Stromal cell of bone marrow (primary cell): ENCODE results near the gene PRKAG2.
"Not testable (repeated sequence)": the region's sequence is repeated elsewhere in the genome, so short reads cannot be mapped to it uniquely, and the experiment has no call there.

ENCODE experiments used
- DNase-seq: peaks from one replicate; pipeline ENCODE4 v3.0.0-alpha.2; 2012; ENCODE audit warnings: low read depth

Gene PRKAG2

DNA sequence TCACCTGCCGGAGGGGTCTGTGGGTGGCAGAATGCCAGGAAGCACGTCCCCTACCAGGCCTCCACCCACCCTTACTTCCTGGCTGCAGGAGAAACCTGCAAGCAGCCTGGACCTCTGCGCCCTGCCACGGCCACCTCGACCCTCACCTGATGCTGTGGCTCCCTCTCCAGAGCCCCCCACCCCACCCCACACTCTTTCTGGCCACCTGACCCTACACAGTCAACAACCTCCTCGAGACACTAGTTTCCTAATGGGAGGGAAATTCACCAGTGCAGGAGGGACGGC, 91.3 kb downstream of the PRKAG2 start:
- DNase-seq, result no peak

DNA sequence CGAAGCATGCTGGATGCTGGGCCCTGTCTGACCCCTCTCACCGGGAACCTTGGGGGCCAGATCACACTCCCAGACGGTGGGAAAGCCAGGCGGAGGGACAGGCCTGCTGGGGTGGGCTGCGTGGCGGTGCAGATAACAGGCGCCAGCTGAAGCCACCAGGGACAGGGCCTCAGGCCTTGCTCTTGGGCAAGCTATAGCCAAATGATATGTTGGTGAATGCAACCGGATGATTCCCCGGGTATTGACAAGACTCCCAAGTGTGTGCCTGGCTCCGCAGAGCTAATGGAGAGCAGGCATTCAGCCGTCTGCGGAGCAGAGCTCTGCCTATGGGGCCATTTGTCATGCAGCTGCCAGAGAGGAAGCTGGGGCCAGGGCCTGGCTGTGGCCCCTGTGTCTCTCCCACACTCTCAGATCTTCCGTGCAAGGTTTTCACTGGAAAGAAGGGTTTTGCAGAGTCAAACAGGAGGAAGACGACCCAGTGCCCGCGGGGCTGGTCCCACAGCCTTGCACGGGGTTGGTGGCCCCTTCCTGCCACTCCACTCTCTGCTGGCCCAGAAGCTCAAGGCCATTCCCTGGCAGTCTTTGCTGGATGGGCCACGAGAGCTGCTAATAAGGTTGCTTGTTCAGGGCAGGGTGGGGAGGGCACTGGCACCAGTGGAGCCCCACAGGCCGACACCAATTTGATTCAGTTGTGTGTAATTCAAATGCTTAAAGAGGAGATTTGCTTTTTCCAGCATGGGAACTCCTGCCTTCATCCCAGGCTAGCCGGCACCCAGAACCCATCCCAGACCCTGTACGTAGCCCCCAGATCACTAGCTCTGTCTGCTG, 91.8 kb downstream of the PRKAG2 start:
- no peak for DNase-seq

DNA sequence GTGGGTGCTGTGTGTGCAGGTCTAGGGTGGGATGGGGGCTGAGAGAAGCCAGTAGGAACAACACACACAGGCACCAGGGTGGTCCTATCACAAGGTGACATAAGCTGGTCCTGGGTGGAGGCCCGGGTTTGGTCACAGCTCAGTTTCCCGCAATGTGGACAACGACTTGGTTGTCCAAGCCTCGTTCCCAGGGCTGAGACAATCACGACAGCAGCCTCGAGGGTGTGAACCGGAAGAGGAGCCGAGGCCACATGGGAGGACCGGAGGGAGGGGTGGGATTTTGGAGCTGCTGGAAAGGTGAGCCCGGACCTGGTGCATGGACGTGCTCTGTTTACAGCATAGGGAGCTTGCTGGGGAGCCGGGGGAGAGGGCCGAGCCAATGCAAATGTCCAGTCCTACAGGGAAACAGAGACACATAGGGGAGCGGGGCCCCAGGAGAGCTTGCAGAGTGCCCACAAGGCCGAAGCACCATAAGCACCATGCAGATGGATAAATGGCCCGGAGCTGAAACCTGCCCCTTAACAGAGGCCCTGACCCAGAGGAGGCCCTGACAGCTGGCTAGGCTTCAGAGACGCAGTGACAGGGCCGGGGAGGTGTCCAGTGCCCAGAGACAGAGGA, 92.8 kb downstream of the PRKAG2 start:
- no peak for DNase-seq

DNA sequence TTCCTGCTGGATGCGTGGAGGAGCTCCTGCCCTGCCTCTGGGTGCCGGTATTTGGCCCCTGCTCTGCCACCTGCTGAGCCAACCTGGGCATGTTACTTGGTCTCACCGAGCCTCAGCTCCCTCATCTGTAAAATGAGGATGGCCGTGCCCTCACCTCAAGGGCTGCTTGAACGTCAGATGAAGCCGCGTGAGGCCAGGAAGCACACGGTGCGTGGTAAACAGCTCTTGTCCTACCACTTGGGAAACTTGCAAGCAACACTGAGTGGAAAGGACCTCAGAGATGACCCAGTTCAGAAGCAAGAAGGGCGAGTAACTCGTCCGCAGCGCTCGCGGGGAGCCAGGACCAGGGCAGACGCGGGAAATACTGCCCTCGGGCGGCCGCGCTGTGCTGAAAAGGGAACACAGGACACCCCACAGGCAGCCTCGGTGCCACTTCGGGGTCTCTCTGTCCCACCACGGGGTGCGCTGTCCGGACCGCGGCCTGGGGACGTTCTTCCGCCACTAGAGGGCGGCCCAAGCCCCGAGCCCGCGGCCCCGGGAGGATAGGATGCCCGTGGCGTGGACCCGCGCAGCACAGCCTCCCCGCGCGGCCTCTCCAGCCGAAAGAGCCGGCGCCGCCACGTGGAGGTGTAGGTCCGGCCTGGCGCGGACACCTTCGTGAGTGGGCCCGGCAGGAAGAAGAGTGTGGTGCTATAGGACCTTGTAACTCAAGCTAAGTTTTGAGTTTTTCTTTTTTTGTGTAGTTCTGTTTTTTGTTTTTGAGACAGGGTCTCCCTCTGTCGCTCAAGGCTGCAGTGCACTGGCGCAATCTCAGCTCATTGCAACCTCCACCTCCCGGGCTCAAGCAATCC, 94.1 kb downstream of the PRKAG2 start:
- DNase-seq, result no peak

DNA sequence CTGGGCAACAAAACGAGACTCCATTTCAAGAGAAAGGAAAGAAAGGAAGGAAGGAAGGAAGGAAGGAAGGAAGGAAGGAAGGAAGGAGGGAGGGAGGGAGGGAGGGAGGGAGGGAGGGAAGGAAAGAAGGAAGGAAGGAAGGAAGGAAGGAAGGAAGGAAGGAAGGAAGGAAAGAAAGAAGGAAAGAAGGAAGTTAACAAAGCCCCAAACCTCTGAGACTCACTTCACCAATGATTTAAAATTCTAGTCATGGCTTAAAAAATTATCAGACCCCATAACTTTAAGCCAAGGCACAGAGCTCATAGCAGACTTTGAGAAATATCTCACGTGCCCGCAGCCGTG, 94.7 kb downstream of the PRKAG2 start:
- DNase-seq, result not testable (repeated sequence)

DNA sequence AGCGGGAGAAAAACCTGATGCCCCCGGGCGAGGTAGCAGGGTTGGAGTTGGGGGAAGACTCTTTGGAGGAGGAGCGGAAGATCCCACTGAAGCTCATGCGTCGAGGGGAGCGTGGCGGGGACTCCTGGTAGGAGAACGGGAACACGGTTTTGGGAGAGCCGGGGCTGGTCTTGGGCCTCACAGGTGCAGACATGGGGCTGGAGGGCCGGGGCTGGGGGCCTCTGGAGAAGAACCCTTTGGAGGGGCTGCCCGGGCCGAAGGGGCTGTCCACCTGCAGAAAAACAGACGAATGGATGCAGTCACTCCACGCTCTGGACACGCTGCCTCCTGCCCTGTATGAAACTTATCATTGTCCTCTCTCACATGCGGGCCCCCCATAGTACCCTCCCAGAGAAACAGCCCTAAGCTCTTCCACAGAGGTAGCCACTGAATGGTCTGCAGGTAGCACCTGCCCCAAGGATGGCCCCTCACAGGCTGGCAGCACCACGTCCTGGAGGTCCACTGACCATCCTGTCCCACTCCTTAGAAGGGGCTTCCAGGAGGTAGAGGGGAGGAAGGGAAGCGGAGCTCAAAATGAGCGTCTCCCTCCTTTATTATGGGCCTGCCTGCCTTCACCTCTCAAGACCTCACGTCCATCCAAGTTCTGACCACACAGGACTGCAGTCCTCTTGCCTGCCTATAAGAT, 95.6 kb downstream of the PRKAG2 start:
- no peak for DNase-seq

DNA sequence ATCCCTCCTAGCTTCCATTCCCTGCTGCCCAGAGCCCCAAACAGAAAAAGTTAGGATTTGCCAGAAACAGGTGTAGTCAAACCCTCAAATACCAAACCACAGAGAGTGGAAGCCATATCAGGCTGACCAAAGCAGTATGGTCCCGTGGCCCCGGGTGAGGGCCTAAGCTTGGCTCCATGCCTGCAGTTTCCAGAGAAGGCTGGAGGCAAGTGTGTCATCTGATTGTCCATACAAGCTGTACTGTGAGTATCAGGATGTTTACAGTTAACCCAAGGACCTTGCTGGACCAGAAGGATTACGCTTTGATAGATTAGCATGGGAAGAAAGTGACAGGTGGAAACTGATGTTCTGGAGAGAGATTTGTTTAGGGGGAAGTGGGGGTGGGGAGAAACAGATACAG, 96.3 kb downstream of the PRKAG2 start:
- DNase-seq, result no peak

DNA sequence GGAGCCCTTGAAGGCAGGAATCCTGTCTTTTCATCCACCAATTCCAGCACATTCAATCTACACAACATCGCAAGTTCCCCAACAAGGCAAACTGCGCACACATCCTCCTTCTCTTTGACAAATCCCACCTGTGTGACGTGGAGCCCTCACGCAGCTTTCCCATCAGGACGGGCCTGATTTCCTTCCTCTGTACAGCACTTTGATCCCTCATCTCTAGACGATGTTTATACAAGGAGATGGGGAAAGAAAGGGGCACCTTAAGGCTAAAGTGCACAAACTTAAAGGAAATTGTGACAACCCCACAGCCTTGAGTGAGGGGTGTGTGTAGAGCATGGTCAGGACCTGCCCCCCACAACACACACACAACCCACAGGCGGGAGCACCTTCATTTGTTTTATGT, 97.2 kb downstream of the PRKAG2 start:
- no peak for DNase-seq

DNA sequence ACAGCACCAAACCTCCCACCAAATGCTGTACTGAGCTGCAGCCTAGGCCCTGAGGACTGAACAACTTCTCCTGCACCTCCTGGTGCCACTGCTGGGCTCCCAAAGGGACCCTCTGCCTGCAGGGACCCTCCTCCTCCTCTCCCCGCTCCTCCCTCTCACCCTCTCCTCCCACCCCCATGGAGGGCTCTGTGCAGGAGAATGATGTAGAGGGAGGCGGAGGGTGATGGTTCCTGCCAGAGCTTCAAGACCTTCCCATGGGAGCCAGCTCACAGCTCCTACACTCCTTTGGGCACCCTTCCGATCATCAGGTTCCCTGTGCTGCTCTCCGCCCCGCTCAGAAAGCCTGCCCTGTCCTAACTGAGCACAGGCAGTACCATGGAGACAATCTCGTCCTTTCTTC, 97.7 kb downstream of the PRKAG2 start:
- DNase-seq, result no peak

DNA sequence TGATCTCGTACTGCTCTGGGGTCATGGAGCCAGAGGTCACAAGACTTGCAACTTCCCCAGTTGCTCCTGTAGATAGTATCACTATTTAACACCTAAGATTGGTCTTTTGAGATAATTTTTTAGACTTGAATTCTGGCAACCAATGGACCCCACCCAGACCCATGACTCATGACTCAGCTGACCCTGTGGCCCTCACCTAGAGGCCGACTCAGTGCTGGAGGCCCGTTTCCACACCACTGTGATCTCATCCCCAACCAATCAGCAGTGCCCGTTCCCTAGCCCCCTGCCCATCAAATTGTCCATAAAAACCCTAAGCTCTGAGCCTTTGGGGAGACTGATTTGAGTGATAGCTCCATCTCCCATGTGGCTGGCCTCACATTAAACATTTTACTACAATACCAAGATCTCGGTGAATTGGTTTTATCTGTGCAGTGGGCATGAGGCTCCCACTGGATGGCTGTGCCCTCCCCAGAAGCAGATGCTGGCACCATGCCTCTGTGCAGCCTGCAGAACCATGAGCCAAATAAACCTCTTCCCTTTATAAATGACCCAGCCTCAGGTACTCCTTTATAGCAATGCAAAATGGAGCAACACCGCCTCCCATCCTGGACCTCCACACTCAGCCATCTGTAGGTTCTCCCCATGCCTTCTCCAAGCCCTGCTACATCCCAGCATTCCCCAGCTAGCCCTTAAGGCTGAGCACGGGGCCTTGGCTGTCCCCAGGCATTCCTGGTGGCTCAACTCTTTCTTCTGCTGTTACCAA, 98.8 kb downstream of the PRKAG2 start:
- no peak for DNase-seq

DNA sequence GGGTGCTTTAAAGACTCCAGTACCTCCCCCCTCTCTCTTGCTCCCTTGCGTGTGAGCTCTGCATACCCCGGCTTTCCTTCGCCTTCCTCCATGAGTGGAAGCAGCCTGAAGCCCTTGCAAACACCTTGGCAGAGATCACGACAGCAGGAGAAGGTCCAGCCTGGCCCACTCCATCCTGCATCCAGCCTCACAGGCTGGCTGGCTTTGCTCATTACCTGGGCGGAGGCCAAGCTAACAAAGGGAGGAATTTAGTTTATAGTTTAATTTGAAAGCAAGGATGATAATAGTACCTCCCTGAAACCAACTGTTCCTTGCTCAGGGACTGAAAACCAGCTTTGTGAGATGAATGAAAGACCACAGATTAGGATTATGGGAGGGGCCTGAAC, 99.4 kb downstream of the PRKAG2 start:
- no peak for DNase-seq

DNA sequence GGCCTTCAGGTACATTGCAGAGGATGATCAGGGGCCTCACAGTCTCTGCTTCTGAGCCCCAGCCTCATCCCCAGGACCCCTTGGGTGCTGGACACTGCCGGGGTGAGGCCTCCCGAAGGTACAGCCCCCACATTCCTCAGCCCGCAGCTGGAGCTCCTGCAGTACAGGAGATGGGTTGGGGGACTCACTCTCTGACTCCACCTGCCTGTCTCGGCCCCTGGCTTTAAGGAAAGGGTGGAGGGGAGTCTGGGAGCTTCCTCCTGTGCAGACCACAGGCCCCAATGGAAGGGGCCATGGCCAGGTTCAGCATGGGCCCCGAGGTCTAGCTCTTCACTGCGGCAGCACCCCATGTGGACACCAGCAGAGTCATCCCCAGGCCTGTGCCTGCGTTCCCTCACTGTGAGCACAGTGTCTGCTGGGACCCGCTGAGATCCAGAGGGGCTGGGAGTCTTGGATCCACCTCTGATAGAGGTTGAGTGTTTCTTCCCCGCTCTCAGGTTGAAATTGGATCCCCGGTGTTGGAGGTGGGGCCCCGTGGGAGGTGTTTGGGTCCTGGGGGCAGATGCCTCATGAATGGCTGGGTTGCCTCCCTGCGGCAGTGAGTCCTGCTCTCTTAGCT, 99.9 kb downstream of the PRKAG2 start:
- DNase-seq, result no peak

DNA sequence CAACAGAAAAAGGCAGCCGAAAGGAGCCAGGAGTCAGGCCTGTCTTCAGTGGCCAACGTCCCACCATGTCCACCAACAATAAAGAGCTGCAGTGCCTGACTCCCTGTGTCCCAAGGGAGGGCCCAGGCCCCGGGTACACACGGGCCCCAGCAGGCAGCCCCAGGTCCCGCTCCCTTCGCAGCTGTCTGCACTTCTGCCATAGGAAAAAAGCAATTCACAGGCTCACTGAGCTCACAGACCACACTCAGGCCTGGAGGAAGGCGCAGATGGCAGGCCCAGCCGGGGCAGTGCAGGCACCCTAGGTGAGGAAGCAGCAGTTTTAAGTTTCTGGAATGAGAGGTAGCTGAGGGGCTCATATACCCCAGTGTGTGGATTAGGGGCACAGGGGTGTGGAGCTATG, 100.5 kb downstream of the PRKAG2 start:
- DNase-seq, result no peak

DNA sequence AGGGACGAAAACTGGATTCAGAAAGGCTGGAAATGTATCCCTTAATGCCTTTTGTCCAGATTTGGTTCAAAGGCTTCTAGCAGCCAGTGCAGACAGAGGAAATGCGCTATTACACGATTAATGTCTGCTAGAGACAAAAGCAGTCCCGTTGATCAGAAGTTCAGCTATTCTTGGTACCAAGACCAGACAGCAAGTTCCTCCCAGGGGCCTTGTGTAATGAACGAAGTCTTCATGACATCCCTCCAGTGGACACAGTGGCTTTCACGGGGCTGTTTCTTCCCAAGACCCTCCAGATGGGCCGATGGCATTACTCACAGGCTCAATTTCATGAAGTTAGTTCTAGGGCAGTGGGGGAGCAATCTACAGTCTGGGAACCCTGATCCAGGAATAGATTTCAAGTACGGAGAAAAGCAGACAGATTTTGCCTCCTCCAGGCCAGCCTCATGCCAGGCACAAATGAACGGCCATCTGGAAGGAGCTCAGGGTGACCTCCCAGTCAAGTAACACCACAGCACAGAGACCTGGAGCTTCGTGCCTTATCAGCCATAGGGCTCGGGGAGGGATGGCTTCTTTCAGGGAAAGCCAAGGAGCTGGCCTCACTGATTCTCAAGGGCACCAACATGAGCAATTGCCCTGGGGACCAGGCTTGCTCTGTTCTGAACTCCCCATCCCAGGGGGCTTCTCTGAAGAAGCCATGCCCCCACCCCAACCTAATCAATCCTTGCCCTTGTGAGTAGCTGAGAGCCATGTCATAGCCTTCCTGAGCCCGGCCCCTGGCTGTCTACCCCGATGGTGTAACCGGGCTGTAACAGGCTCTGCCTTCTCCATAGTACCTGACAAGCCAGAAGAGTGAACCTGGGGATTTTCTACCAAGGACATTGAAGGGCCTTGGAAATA, 101.1 kb downstream of the PRKAG2 start:
- no peak for DNase-seq

DNA sequence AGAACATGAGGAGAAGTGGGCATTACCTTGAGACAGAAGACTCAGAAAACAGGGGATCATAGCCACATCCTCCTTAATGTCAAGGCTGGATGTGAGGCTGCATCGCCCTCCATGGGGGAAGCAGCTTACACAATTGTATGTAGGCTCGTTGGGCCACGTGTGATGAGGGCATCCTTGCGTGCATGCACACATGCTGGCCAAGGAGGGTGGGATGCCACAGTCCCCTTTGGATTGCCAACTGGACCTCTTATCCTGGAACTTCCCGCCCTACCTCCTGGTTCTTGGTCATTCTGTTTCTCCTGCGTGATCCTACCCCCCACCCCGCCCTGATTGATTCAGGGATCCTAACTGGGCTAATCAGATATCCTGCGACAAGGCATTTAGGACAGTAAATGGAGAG, 102.0 kb downstream of the PRKAG2 start:
- no peak for DNase-seq

DNA sequence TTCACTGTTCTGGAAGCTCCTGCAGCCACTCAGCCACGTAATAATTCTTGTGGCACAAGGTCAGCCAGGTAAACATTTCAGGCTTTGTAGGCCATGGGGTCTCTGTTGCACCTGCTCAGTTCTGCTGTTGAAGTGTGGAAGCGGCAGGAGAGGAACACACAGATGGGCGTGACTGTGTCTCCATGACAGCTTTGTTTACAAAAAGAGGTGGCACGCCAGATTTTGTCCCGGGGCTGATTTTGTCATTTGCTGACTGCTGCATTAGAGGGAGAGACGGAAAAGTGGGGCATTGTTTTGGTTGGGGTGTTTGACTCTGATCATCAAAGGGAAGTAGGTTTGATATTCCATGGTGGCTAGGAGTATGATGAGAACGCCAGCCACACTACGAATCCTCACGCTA, 103.1 kb downstream of the PRKAG2 start:
- DNase-seq, result no peak

DNA sequence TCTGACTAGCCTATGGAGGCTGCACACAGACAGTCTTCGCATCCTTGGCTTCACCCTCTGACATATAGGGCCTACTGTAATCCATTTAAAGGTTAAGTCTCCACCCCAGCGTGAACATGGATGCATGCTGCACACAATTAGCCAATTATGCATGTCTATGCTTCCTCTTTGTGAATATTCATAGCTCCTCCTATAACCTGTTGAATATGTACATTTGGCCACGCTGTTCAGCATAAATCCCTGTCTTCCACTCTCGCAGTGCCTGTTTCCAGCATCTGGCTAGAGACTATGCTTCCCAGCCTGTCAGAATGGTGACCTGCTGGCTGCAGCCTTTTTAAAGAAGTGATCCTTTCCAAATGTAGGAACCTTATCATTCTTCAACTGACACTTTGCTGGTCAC, 106.7 kb downstream of the PRKAG2 start:
- DNase-seq, result no peak

DNA sequence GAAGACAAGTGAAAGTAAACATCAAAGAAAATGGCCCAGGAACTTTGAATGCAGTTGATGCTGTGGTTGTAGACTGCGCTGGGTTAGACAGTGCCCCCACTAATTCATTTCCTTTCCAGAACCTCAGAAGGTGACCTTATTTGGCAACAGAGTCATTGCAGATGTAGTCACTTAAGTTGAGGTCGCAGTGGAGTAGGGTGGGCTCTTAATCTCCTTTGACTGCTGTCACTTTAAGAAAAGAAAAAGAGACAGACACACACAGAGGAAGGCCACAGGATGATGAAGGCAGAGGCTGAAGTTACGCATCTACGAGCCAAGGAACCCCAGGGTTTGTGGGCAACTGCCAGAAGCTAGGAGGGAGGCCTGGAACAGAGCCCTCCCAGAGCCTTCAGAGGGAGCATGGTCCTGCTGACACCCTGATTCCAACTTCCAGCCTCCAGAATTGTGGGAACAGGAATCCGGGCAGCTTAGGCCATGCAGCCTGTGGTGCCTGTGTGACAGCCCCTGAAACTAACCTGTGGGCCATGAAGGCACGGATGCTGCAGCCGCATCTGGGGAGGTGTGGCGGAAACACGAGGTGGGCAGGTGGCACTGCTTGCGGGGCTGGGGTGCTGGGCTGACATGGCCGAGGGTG, 107.6 kb downstream of the PRKAG2 start:
- DNase-seq, result no peak

DNA sequence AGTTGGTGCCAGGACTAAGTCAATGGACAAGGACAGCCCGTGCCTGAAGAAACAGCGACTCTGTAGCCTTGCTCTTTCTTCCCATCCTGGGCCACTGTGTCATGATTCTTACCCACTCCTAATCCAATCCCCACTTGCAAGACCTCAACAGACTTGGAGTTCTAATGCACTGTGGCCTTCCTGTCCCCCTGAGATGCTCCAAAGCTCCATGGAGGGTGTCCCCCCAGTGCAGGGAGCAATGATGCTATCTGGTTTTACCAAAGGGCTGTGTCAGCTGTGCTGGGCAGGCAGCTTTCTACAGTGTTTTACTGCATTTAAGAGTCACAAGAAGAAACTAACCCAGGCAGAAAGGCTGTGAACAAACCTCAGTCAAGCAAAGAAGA, 108.1 kb downstream of the PRKAG2 start:
- no peak for DNase-seq

DNA sequence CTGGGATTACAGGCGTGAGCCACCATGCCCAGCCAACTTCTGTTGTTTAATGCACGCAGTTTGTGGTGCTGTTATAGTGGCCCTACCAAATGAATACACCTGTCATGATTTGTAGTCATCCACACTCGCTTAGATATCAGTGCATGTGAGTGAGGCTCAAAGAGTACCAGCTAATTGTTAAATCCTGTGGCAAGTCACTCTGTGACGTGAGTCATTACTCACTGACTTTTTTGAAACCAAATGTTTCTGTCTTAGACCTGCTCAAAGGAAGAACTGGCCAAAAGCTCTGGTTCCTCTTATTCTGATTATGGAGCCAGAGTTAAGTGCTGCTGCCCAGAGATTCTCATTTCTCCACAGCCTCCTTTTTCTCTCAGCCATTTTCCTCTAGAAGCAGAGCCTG, 109.4 kb downstream of the PRKAG2 start:
- no peak for DNase-seq
